HCT116 (cell line): Measurements from ENCODE around the gene KLF14. TPM values are rescaled to one million over a fixed set of nuclear protein-coding genes. Genes with fewer than 3 reads are reported as not detected.

Experiments used
- ATAC-seq: fragments of 200-7000 bp; cut with Tn5 transposase; 2 replicates; pipeline ENCODE4 v1.9.1; 2020; ENCODE audit warnings: mild to moderate bottlenecking, moderate library complexity
- Bru-seq: library from RNA; stranded (reverse); fragments of 400-500 nt; gene quantifications from one replicate; lab custom pipeline; 2021; lab: Mats Ljungman, UMichigan
- BruChase-seq, 2 experiments: library from RNA; stranded (reverse); fragments of 400-500 nt; gene quantifications; one replicate each; lab custom pipeline; 2021; lab: Mats Ljungman, UMichigan
- BruUV-seq: library from RNA; stranded (reverse); fragments of 400-500 nt; replicated peaks from 2 replicates; lab custom pipeline; 2021; lab: Mats Ljungman, UMichigan
- CTCF ChIA-PET: fragments of 300-600 bp; sonication (Branson Sonifier 250); formaldehyde crosslinking; loops from one replicate; lab custom pipeline; 2021; ENCODE audit warnings: antibody characterized with exemption; lab: Charles Lee
- POLR2A ChIA-PET: fragments of 300-600, 350-600 bp; sonication (Branson Sonifier 250); formaldehyde crosslinking; loops from one replicate; lab custom pipeline; 2021; ENCODE audit warnings: antibody characterized with exemption; lab: Charles Lee
- RAD21 ChIA-PET, 2 experiments: fragments of 300-600 bp; sonication (Branson Sonifier 250); formaldehyde crosslinking; loops; one replicate each; lab custom pipeline; 2023; ENCODE audit warnings: low total read pairs in 2 of 2; ENCODE audit not compliant: uncharacterized antibody in 2 of 2, unreplicated experiment in 2 of 2, low non-redundant PET in 1 of 2; lab: Charles Lee
- DNase-seq: peaks from one replicate; pipeline ENCODE4 v3.0.0-alpha.2; 2010; ENCODE audit warnings: low read depth, low spot score
- H2AFZ ChIP-seq: fragments of 200-600 bp; shearing (Covaris generic), sonication (generic); 2 replicates; pipeline ENCODE4 v1.6.1; 2017; ENCODE audit warnings: low read depth, mixed run types, mixed read lengths, antibody characterized with exemption, low read length; ENCODE audit not compliant: poor library complexity, severe bottlenecking
- H3K27ac ChIP-seq: 2 replicates; pipeline ENCODE4 v1.5.1; 2012; ENCODE audit warnings: low read depth, low read length
- H3K27me3 ChIP-seq: fragments of 200-600 bp; sonication (generic); 2 replicates; pipeline ENCODE4 v1.6.1; 2016; ENCODE audit warnings: mixed run types, low read length, mixed read lengths; ENCODE audit not compliant: insufficient read depth
- H3K36me3 ChIP-seq, 2 experiments: fragments of 200-500 bp in 1 of 2; fragments of 200-600 bp in 1 of 2; sonication (Bioruptor generic) in 1 of 2; sonication (generic) in 1 of 2; 2 replicates each; pipeline versions ENCODE4 v1.5.1 to v1.6.1; 2014 to 2016; ENCODE audit warnings: low read length in 2 of 2, inconsistent platforms in 1 of 2, mixed read lengths in 1 of 2, mixed run types in 1 of 2; ENCODE audit not compliant: insufficient read depth in 2 of 2, control insufficient read depth in 1 of 2
- H3K4me1 ChIP-seq, 2 experiments: fragments of 200-600 bp in 1 of 2; sonication (generic) in 1 of 2; 2 replicates each; pipeline versions ENCODE4 v1.5.1 to v1.6.1; 2012 to 2017; ENCODE audit warnings: low read length in 2 of 2, inconsistent platforms in 1 of 2, mild to moderate bottlenecking in 1 of 2, mixed read lengths in 1 of 2, mixed run types in 1 of 2, moderate library complexity in 1 of 2; ENCODE audit not compliant: insufficient read depth in 2 of 2, control insufficient read depth in 1 of 2
- H3K4me2 ChIP-seq: fragments of 200-600 bp; sonication (generic); 2 replicates; pipeline ENCODE4 v1.6.1; 2017; ENCODE audit warnings: mixed run types, low read length, mixed read lengths
- H3K4me3 ChIP-seq, 2 experiments: fragments of 200-600 bp in 1 of 2; sonication (generic) in 1 of 2; replicated peaks in 1 of 2; 2 replicates each; pipeline ENCODE4 v1.5.1; 2011 to 2016; ENCODE audit warnings: low read length in 2 of 2, control low read depth in 1 of 2, low read depth in 1 of 2, mild to moderate bottlenecking in 1 of 2, mixed read lengths in 1 of 2, mixed run types in 1 of 2
- H3K79me2 ChIP-seq: fragments of 200-600 bp; sonication (generic); 2 replicates; pipeline ENCODE4 v1.6.1; 2017; ENCODE audit warnings: mild to moderate bottlenecking, mixed run types, low read length, moderate library complexity, mixed read lengths; ENCODE audit not compliant: insufficient read depth
- H3K9ac ChIP-seq: fragments of 200-600 bp; sonication (generic); 2 replicates; pipeline ENCODE4 v1.6.1; 2016; ENCODE audit warnings: low read length, mixed read lengths
- H3K9me2 ChIP-seq: fragments of 200-600 bp; sonication (generic), shearing (Covaris generic); 2 replicates; pipeline ENCODE4 v1.6.1; 2017; ENCODE audit warnings: mixed run types, mild to moderate bottlenecking, moderate library complexity; ENCODE audit not compliant: insufficient read depth
- H3K9me3 ChIP-seq, 2 experiments: fragments of 200-500 bp in 1 of 2; fragments of 200-600 bp in 1 of 2; sonication (Bioruptor generic) in 1 of 2; sonication (generic) in 1 of 2; 2 replicates each; pipeline ENCODE4 v1.6.1; 2014 to 2017; ENCODE audit warnings: low read length in 2 of 2, mixed read lengths in 2 of 2, inconsistent platforms in 1 of 2, low read depth in 1 of 2, mild to moderate bottlenecking in 1 of 2, mixed run types in 1 of 2, moderate library complexity in 1 of 2; ENCODE audit not compliant: control insufficient read depth in 1 of 2, insufficient read depth in 1 of 2
- H4K20me1 ChIP-seq: fragments of 200-600 bp; sonication (generic), shearing (Covaris generic); 2 replicates; pipeline ENCODE4 v1.6.1; 2017; ENCODE audit warnings: mixed run types, mild to moderate bottlenecking, moderate library complexity; ENCODE audit not compliant: insufficient read depth
- ATF3 ChIP-seq: IDR thresholded peaks from 2 replicates; pipeline ENCODE4 v1.6.1; 2012
- EGR1 ChIP-seq: IDR thresholded peaks from 2 replicates; pipeline ENCODE4 v1.6.1; 2012; ENCODE audit warnings: low read depth
- ELF1 ChIP-seq: IDR thresholded peaks from 2 replicates; pipeline ENCODE4 v1.6.1; 2012; ENCODE audit warnings: low read depth, borderline replicate concordance
- EZH2 ChIP-seq: fragments of 200-600 bp; sonication (generic); IDR thresholded peaks from 2 replicates; pipeline ENCODE4 v1.6.1; 2017; ENCODE audit warnings: antibody characterized with exemption, mixed run types
- EZH2phosphoT487 ChIP-seq: fragments of 200-600 bp; IDR thresholded peaks from 2 replicates; pipeline ENCODE4 v1.6.1; 2018; ENCODE audit warnings: antibody characterized with exemption, borderline replicate concordance
- FOSL1 ChIP-seq: IDR thresholded peaks from 2 replicates; pipeline ENCODE4 v1.6.1; 2012; ENCODE audit warnings: low read depth
- JUND ChIP-seq: IDR thresholded peaks from 2 replicates; pipeline ENCODE4 v1.6.1; 2012
- POLR2AphosphoS5 ChIP-seq: IDR thresholded peaks from 2 replicates; pipeline ENCODE4 v1.6.1; 2011; ENCODE audit warnings: mild to moderate bottlenecking, low read depth, low read length, moderate library complexity
- SIN3A ChIP-seq: IDR thresholded peaks from 2 replicates; pipeline ENCODE4 v1.6.1; 2012; ENCODE audit warnings: low read depth
- SP1 ChIP-seq: IDR thresholded peaks from 2 replicates; pipeline ENCODE4 v1.6.1; 2012; ENCODE audit warnings: low read depth
- SRF ChIP-seq: IDR thresholded peaks from 2 replicates; pipeline ENCODE4 v1.6.1; 2012; ENCODE audit warnings: low read depth
- YY1 ChIP-seq: IDR thresholded peaks from 2 replicates; pipeline ENCODE4 v1.6.1; 2011; ENCODE audit warnings: low read length, low read depth, moderate library complexity, mild to moderate bottlenecking; ENCODE audit not compliant: insufficient replicate concordance; ENCODE audit errors: extremely low read depth
- ZFX ChIP-seq: fragments of 450-650 bp; IDR thresholded peaks from 2 replicates; pipeline ENCODE4 v1.6.1; 2017
- intact Hi-C: fragments of 100-400 bp; cut with micrococcal nuclease; formaldehyde crosslinking; loops from 2 replicates; pipeline ENCODE4 v1.10.0; 2022
- long read RNA-seq: library from polyadenylated mRNA; unstranded; transcript quantifications from one replicate; pipeline ENCODE4 v2.0.0, GENCODE V29; 2021; ENCODE audit not compliant: unreplicated experiment
- polyA plus RNA-seq: library from polyadenylated mRNA; unstranded; fragments of >200 nt; gene quantifications from 2 replicates; pipeline ENCODE4 v1.2.1, GENCODE V29; 2012; ENCODE audit warnings: missing spikeins
- total RNA-seq: library from RNA; stranded (reverse); gene quantifications from one replicate; pipeline ENCODE4 v1.2.1, GENCODE V29; 2021; ENCODE audit not compliant: unreplicated experiment
- TF ChIP-seq, protein P1 (sequence below): IDR thresholded peaks from 2 replicates; pipeline ENCODE4 v1.6.1; 2012
- TF ChIP-seq, protein P2 (sequence below), 3 experiments: fragments of 200-600 bp in 1 of 3; sonication (generic) in 1 of 3; IDR thresholded peaks in 2 of 3; conservative IDR thresholded peaks in 1 of 3; 2 replicates each; pipeline ENCODE4 v1.5.1; 2012 to 2017; ENCODE audit warnings: low read depth in 2 of 3, low read length in 2 of 3, antibody characterized with exemption in 1 of 3, borderline replicate concordance in 1 of 3, control low read depth in 1 of 3, mild to moderate bottlenecking in 1 of 3, mixed read lengths in 1 of 3, mixed run types in 1 of 3, moderate library complexity in 1 of 3; ENCODE audit not compliant: insufficient read depth in 1 of 3

Gene KLF14
- total RNA-seq (0.93 TPM), Bru-seq, nascent RNA (percentile 38 among the genes with signal in this experiment), BruChase-seq, experiment 1, labeled RNA remaining after a 6-hour chase (percentile 27 among the genes with signal in this experiment), BruChase-seq, experiment 2, labeled RNA remaining after a 2-hour chase (percentile 27 among the genes with signal in this experiment)
- 0.35 and 0.82 TPM in 2 replicates for polyA plus RNA-seq
- long read RNA-seq, partial matches to known transcripts, result 0 of 3 reads
- long read RNA-seq, other reads (novel, unspliced or antisense), result 0 of 3 reads

DNA sequence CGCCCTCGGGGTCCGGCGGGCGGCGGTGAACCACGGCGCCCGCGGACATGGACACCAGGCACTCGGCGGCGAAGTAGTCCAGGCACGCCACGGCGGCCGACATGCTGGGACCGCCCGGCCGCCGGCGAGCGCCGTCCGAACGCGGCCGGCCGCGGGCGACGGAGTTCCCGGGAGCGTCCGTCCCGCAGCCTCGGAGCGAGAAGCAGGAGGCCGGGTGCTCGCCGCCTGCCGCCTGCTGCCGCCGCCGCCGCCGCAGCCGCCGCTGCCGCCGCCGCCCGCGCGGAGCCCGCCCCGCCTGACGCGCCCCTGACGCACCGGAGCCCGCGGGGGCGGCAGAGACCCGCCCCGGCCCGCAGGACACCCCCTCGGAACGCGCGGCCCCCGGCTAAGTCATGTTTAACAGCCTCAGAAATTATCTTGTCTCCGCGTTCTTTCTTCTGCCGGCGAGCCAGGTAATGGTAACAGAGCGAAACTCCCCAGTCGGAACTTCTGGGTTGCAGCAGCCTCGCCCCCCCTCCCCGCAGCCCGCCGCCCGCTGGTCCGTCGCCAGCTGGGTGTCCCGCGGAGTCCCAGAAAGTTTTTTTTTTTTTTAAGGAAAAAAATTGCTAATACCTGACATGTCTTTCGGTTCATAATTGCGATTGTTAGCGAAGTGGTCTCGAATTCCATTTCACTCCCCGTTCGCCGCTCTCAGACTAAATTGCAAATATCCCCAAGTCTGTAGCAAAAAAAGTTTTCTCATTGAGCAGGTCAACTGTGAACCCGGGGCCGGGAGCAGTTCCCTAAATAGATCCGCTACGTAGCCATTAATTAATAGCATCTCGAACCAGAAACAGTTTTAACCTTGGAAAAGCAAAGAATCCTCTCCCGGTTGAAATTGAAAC is at the start of gene KLF14:
TSS of gene KLF14 (minus strand) at position 277 of the 884 bp plus-strand sequence. CDS start at position 103, 174 bp downstream.
- Histone ChIP-seq H3K4me3 (peak within 1 kb of the TSS; percentile 51 to 54), H3K27ac (peak within 1 kb of the TSS; percentile 39; the same call in 1 of the 2 replicates), H3K4me1 (peaks cover 5 to 13% of the 10 kb centered on the region in 2 experiments; a peak in 3 of 4 replicates), H3K9me3 (no peaks in the 10 kb centered on the region), H2AFZ (peak within 1 kb of the TSS; percentile 66), H3K9ac (peak within 1 kb of the TSS; percentile 27; the same call in 1 of the 2 replicates), H3K9me2 (no peaks in the 10 kb centered on the region), H3K4me2 (peak within 1 kb of the TSS; percentile 74), H4K20me1 (no peaks in the 10 kb centered on the region), H3K27me3 (peaks cover 36% of the 10 kb centered on the region), H3K79me2 (no peaks in the 10 kb centered on the region), H3K36me3 (no peaks in the 10 kb centered on the region)
- DNase-seq (peak; percentile 10), ATAC-seq (peak; percentile 70)
- no TSS peak for BruUV-seq
- ChIA-PET POLR2A (interaction anchor here (0.6 kb wide), 1 partner anchor 16 kb away, joined by 6 read pairs; no protein-coding TSS in a partner anchor), RAD21 (interaction anchor here in 1 of 2 experiments (0.6 kb wide), 1 partner anchor 98 kb away, joined by 3 read pairs; no protein-coding TSS in a partner anchor), CTCF (interaction anchor here (0.7 to 1.4 kb wide), 3 partner anchors 9 to 662 kb away, joined by 3 to 5 read pairs (median 4); no protein-coding TSS in a partner anchor)
- intact Hi-C loops, result no loop called here
- TF ChIP-seq YY1, result peak; percentile 3
- TF ChIP-seq ZFX, result 0 out of 2 replicates have a peak, but pooled peaks have one; percentile 38
- TF ChIP-seq POLR2AphosphoS5, result 0 out of 2 replicates have a peak, but pooled peaks have one; percentile 15
- no peak for TF ChIP-seq EZH2phosphoT487
- peak; percentile 83 for TF ChIP-seq EGR1

GRCh38 chr7:130781346-130781745 is 47.3 kb upstream of the KLF14 start:
- H3K9me3 ChIP-seq, result no peaks in the 10 kb centered on the region
- H3K27ac ChIP-seq, result no peak overlapping the region
- H3K36me3 ChIP-seq, result no peaks in the 10 kb centered on the region
- no peak overlapping the region for H3K4me2 ChIP-seq
- H3K27me3 ChIP-seq, result no peaks in the 10 kb centered on the region
- ChIA-PET POLR2A (no interaction called here), CTCF (no interaction called here), RAD21 (no interaction called here)
- DNase-seq (no peak), ATAC-seq (no peak)
- H3K9me2 ChIP-seq, result no peaks in the 10 kb centered on the region
- no peaks in the 10 kb centered on the region for H4K20me1 ChIP-seq
- intact Hi-C loops, result no loop called here
- H3K4me1 ChIP-seq, result no peaks in the 10 kb centered on the region
- H3K9ac ChIP-seq, result no peak overlapping the region
- no peak overlapping the region for H2AFZ ChIP-seq
- H3K4me3 ChIP-seq, result no peak overlapping the region
- H3K79me2 ChIP-seq, result no peaks in the 10 kb centered on the region
- no TSS peak for BruUV-seq
- TF ChIP-seq ELF1 (no peak), ZFX (no peak), JUND (no peak), FOSL1 (no peak), POLR2AphosphoS5 (no peak), SRF (no peak), EGR1 (no peak), SIN3A (no peak), YY1 (no peak), ATF3 (no peak), EZH2 (no peak), SP1 (no peak)
- TF ChIP-seq, protein P1, sequence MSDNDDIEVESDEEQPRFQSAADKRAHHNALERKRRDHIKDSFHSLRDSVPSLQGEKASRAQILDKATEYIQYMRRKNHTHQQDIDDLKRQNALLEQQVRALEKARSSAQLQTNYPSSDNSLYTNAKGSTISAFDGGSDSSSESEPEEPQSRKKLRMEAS, result no peak
- TF ChIP-seq, protein P2, sequence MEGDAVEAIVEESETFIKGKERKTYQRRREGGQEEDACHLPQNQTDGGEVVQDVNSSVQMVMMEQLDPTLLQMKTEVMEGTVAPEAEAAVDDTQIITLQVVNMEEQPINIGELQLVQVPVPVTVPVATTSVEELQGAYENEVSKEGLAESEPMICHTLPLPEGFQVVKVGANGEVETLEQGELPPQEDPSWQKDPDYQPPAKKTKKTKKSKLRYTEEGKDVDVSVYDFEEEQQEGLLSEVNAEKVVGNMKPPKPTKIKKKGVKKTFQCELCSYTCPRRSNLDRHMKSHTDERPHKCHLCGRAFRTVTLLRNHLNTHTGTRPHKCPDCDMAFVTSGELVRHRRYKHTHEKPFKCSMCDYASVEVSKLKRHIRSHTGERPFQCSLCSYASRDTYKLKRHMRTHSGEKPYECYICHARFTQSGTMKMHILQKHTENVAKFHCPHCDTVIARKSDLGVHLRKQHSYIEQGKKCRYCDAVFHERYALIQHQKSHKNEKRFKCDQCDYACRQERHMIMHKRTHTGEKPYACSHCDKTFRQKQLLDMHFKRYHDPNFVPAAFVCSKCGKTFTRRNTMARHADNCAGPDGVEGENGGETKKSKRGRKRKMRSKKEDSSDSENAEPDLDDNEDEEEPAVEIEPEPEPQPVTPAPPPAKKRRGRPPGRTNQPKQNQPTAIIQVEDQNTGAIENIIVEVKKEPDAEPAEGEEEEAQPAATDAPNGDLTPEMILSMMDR (IDR thresholded peaks at IDR 0.05 in 2 of 3, conservative IDR thresholded peaks at IDR 0.05 in 1 of 3; ENCODE audit: borderline replicate concordance in 1 of 3, insufficient read depth in 1 of 3, low read depth in 2 of 3, low read length in 2 of 3), result no peak
